Endothelial cell of umbilical vein (primary cell): ENCODE measurements around the gene ARHGDIB. TPM values are rescaled to one million over a fixed set of nuclear protein-coding genes. Genes with fewer than 3 reads are reported as not detected.

Source experiments
- BruUV-seq: library from RNA; stranded (reverse); fragments of 400-500 nt; replicated peaks from 2 replicates; lab custom pipeline; 2021; lab: Mats Ljungman, UMichigan
- CTCF ChIA-PET: fragments of 300-600, 350-600 bp; sonication (Branson Sonifier 250); formaldehyde crosslinking; loops from one replicate; lab custom pipeline; 2021; ENCODE audit warnings: antibody characterized with exemption, inconsistent platforms; lab: Charles Lee
- POLR2A ChIA-PET: fragments of 300-600, 350-600 bp; sonication (Branson Sonifier 250); formaldehyde crosslinking; loops from one replicate; lab custom pipeline; 2021; ENCODE audit warnings: antibody characterized with exemption, inconsistent platforms; lab: Charles Lee
- DNase-seq: peaks from one replicate; pipeline ENCODE4 v3.0.0-alpha.2; 2011; ENCODE audit warnings: low read depth, low spot score
- FAIRE-seq: peaks from 2 replicates; lab custom pipeline; 2011; peaks lifted over from hg19 to GRCh38; lab: Jason Lieb, UNC
- H2AFZ ChIP-seq: 2 replicates; pipeline ENCODE4 v1.6.0; 2012; ENCODE audit warnings: low read depth, low read length, control low read depth, inconsistent platforms
- H3K27ac ChIP-seq: 2 replicates; pipeline ENCODE4 v1.5.1; 2011; ENCODE audit warnings: low read depth, mild to moderate bottlenecking, control low read depth, low read length, moderate library complexity; ENCODE audit not compliant: insufficient read depth
- H3K27me3 ChIP-seq, 2 experiments: 2 replicates each; pipeline versions ENCODE4 v1.6.0 to v1.6.1; 2011; ENCODE audit warnings: low read length in 2 of 2, mixed read lengths in 1 of 2; ENCODE audit not compliant: control insufficient read depth in 2 of 2, insufficient read depth in 2 of 2
- H3K36me3 ChIP-seq, 2 experiments: 2 replicates in 1 of 2; 3 replicates in 1 of 2; pipeline ENCODE4 v1.5.1; 2011; ENCODE audit warnings: low read length in 2 of 2, mild to moderate bottlenecking in 1 of 2, moderate library complexity in 1 of 2; ENCODE audit not compliant: control insufficient read depth in 2 of 2, insufficient read depth in 2 of 2; ENCODE audit errors: extremely low read depth in 1 of 2
- H3K4me1 ChIP-seq: 3 replicates; pipeline ENCODE4 v1.5.1; 2011; ENCODE audit warnings: mild to moderate bottlenecking, low read length; ENCODE audit not compliant: control insufficient read depth, insufficient read depth; ENCODE audit errors: extremely low read depth
- H3K4me2 ChIP-seq: 2 replicates; pipeline ENCODE4 v1.6.1; 2011; ENCODE audit warnings: low read length, control low read depth, mixed read lengths; ENCODE audit not compliant: insufficient read depth
- H3K4me3 ChIP-seq, 3 experiments: fragments of 200-600 bp in 1 of 3; sonication (generic), shearing (Covaris generic) in 1 of 3; replicated peaks in 1 of 3; 2 replicates each; pipeline ENCODE4 v1.5.1; 2011 to 2016; ENCODE audit warnings: control low read depth in 3 of 3, low read length in 3 of 3, mild to moderate bottlenecking in 2 of 3, inconsistent platforms in 1 of 3, low read depth in 1 of 3, moderate library complexity in 1 of 3; ENCODE audit not compliant: insufficient read depth in 1 of 3
- H3K79me2 ChIP-seq: 2 replicates; pipeline ENCODE4 v1.6.0; 2012; ENCODE audit warnings: low read length, inconsistent platforms; ENCODE audit not compliant: control insufficient read depth, insufficient read depth
- H3K9ac ChIP-seq: replicated peaks from 2 replicates; pipeline ENCODE3; 2011; ENCODE audit warnings: low read length, control low read depth; ENCODE audit not compliant: insufficient read depth; ENCODE audit errors: extremely low read depth
- H3K9me1 ChIP-seq: replicated peaks from 3 replicates; pipeline ENCODE4 v1.6.0; 2011; ENCODE audit warnings: mild to moderate bottlenecking, low read length; ENCODE audit not compliant: control insufficient read depth, insufficient read depth; ENCODE audit errors: extremely low read depth
- H3K9me3 ChIP-seq: replicated peaks from 2 replicates; pipeline ENCODE4 v1.5.1; 2012; ENCODE audit warnings: low read length, inconsistent platforms; ENCODE audit not compliant: control insufficient read depth, insufficient read depth
- H4K20me1 ChIP-seq: replicated peaks from 2 replicates; pipeline ENCODE3; 2011; ENCODE audit warnings: mild to moderate bottlenecking, low read length; ENCODE audit not compliant: control insufficient read depth, insufficient read depth; ENCODE audit errors: extremely low read depth
- FOS ChIP-seq: IDR thresholded peaks from 2 replicates; pipeline ENCODE4 v1.6.1; 2011; ENCODE audit warnings: mild to moderate bottlenecking, low read length, moderate library complexity, borderline replicate concordance; ENCODE audit not compliant: insufficient read depth
- GATA2 ChIP-seq: IDR thresholded peaks from 2 replicates; pipeline ENCODE4 v1.7.0; 2011; ENCODE audit warnings: low read depth, mild to moderate bottlenecking, moderate library complexity, mixed read lengths, low read length; ENCODE audit not compliant: insufficient read length, insufficient read depth
- JUN ChIP-seq: IDR thresholded peaks from 2 replicates; pipeline ENCODE4 v1.6.1; 2011; ENCODE audit warnings: borderline replicate concordance, low read depth; ENCODE audit not compliant: insufficient read length, insufficient read depth
- POLR2A ChIP-seq: IDR thresholded peaks from 2 replicates; pipeline ENCODE4 v1.6.1; 2012; ENCODE audit warnings: low read depth, mild to moderate bottlenecking, control low read depth, low read length
- dilution Hi-C: fragments of 300-500 bp; cut with MboI; formaldehyde crosslinking; loops from one replicate; pipeline ENCODE4 v1.15.0; 2019; ENCODE audit warnings: low sequenced_read_pairs; ENCODE audit not compliant: extremely low pct_ligation_motif_present
- intact Hi-C: fragments of 100-400 bp; cut with micrococcal nuclease; formaldehyde crosslinking; loops from one replicate; pipeline ENCODE4 v1.10.0; 2022
- polyA plus RNA-seq, 4 experiments: library from polyadenylated mRNA; depleted of rRNA in 3 of 4; stranded (reverse) in 3 of 4; unstranded in 1 of 4; fragments of >200 nt; gene quantifications; 2 replicates each; pipeline versions ENCODE4 v1.2.1 to v1.2.3, GENCODE V29; 2011 to 2012; ENCODE audit warnings: missing spikeins in 1 of 4
- total RNA-seq: library from RNA; stranded (reverse); gene quantifications from 2 replicates; pipeline ENCODE4 v1.2.3, GENCODE V29; 2021
- TF ChIP-seq, protein P1 (sequence below): IDR thresholded peaks from 2 replicates; pipeline ENCODE4 v1.6.1; 2011; ENCODE audit not compliant: insufficient read depth, insufficient read length

The ARHGDIB gene
- total and polyA plus RNA-seq, 2 donors (not counting 3 experiments of a cell fraction or from before 2014, with no cell fraction given): 483 to 1,200 TPM

DNA sequence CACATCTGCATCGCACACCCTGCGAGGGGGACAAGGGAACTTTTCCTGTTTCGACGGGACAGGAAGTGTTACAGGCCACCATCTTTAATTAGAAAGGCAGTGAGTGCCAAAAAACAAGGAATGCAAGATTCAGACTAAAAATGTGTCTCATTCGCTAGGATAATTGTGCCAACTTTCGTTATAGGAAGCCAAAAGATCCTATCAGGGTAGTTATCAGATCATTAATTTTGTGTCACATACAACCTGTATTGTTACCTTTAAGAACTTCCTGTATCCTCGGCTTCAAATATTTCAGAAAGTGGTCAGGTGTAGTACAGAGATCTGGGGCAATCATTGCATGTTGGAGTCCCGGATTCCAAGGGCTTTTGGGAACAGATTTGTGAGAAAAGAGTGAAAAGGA is 56.5 kb downstream of the ARHGDIB start:
- FAIRE-seq (peak; percentile 35), DNase-seq (no peak)
- peak overlapping the region; percentile 54 for H3K4me2 ChIP-seq
- dilution Hi-C loops: no loop called here
- H4K20me1 ChIP-seq: no peaks in the 10 kb centered on the region
- H2AFZ ChIP-seq: peak overlapping the region; percentile 68
- no peaks in the 10 kb centered on the region for H3K36me3 ChIP-seq
- H3K4me1 ChIP-seq: peaks cover 25% of the 10 kb centered on the region
- TSS peak; percentile 65 for BruUV-seq
- CTCF ChIA-PET: interaction anchor here (1.2 kb wide), 1 partner anchor 11 kb away, joined by 3 read pairs; no protein-coding TSS in a partner anchor
- H3K9me3 ChIP-seq: no peaks in the 10 kb centered on the region
- peak overlapping the region; percentile 30 for H3K9ac ChIP-seq
- no peaks in the 10 kb centered on the region for H3K79me2 ChIP-seq
- TF ChIP-seq FOS: no peak
- peak; percentile 22 for TF ChIP-seq POLR2A
- peak; percentile 1 for TF ChIP-seq JUN
- TF ChIP-seq GATA2: peak; percentile 26
- TF ChIP-seq, protein P1, sequence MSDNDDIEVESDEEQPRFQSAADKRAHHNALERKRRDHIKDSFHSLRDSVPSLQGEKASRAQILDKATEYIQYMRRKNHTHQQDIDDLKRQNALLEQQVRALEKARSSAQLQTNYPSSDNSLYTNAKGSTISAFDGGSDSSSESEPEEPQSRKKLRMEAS: no peak
- H3K9me1 ChIP-seq: no peaks in the 10 kb centered on the region
- no peak overlapping the region for H3K4me3 ChIP-seq
- intact Hi-C loops: loop anchor here (1.0 to 5.0 kb wide), 7 partner anchors 20 to 133 kb away; partner anchors contain the start of genes ARHGDIB and MGP
- H3K27ac ChIP-seq: peak overlapping the region; percentile 77
- no peaks in the 10 kb centered on the region for H3K27me3 ChIP-seq
- POLR2A ChIA-PET: no interaction called here

GRCh38 chr12:14903386-14904098 is 57.9 kb downstream of the ARHGDIB start:
- H3K9me1 ChIP-seq: no peaks in the 10 kb centered on the region
- H3K4me1 ChIP-seq: peaks cover 22% of the 10 kb centered on the region
- no peak overlapping the region for H3K27ac ChIP-seq
- H3K4me2 ChIP-seq: no peak overlapping the region
- intact Hi-C loops: no loop called here
- FAIRE-seq: no peak
- H2AFZ ChIP-seq: no peak overlapping the region
- no peaks in the 10 kb centered on the region for H3K9me3 ChIP-seq
- DNase-seq: peak; percentile 12
- H3K27me3 ChIP-seq: no peaks in the 10 kb centered on the region
- dilution Hi-C loops: no loop called here
- no peak for TF ChIP-seq JUN
- TF ChIP-seq POLR2A: no peak
- H3K9ac ChIP-seq: no peak overlapping the region
- POLR2A ChIA-PET: no interaction called here
- no peaks in the 10 kb centered on the region for H3K36me3 ChIP-seq
- no TSS peak for BruUV-seq
- CTCF ChIA-PET: interaction anchor here (1.0 to 1.6 kb wide), 5 partner anchors 10 to 69 kb away, joined by 3 to 6 read pairs (median 4); no protein-coding TSS in a partner anchor
- no peaks in the 10 kb centered on the region for H4K20me1 ChIP-seq
- no peaks in the 10 kb centered on the region for H3K79me2 ChIP-seq
- no peak overlapping the region for H3K4me3 ChIP-seq
